ENCODE data around the gene SUSD1. TPM values are rescaled to one million over a fixed set of nuclear protein-coding genes. Genes with fewer than 3 reads are reported as not detected.

Gene SUSD1
- polyA plus RNA-seq, 1 donor (not counting 4 experiments of a cell fraction or from before 2014, with no cell fraction given), result 3.6 TPM

- Histone ChIP-seq H2AFZ (ENCODE audit: control insufficient read depth, low read length) (no peak overlapping the region), H3K36me3 (ENCODE audit: control insufficient read depth in 2 of 2, extremely low read depth in 1 of 2, insufficient read depth in 2 of 2, low read length in 2 of 2) (no peaks in the 10 kb centered on the region), H3K4me1 (ENCODE audit: control insufficient read depth, extremely low read depth, insufficient read depth, low read length) (no peaks in the 10 kb centered on the region), H3K27me3 (ENCODE audit: control insufficient read depth, extremely low read depth, insufficient read depth, low read length) (no peaks in the 10 kb centered on the region), H3K9ac (ENCODE audit: control insufficient read depth, extremely low read depth, insufficient read depth, low read length) (no peak overlapping the region), H3K4me3 (ENCODE audit: control insufficient read depth in 2 of 3, extremely low read depth in 1 of 3, insufficient read depth in 2 of 3, low read depth in 1 of 3, low read length in 3 of 3) (no peak overlapping the region), H3K27ac (ENCODE audit: control insufficient read depth, insufficient read depth, low read length) (no peak overlapping the region), H3K9me3 (ENCODE audit: control insufficient read depth, low read depth, low read length) (no peaks in the 10 kb centered on the region), H3K4me2 (ENCODE audit: control insufficient read depth, extremely low read depth, insufficient read depth, low read depth, low read length) (no peak overlapping the region), H3K9me1 (ENCODE audit: control insufficient read depth, extremely low read depth, insufficient read depth, low read length) (no peaks in the 10 kb centered on the region), H4K20me1 (ENCODE audit: control insufficient read depth, extremely low read depth, insufficient read depth, low read length) (no peaks in the 10 kb centered on the region), H3K79me2 (ENCODE audit: control insufficient read depth, insufficient read depth, low read length) (no peaks in the 10 kb centered on the region)
- TF ChIP-seq EZH2 (IDR thresholded peaks at IDR 0.05; ENCODE audit: low read length) (no peak), CTCF (optimal IDR thresholded peaks at IDR 0.05 in 1 of 3, IDR thresholded peaks at IDR 0.05 in 1 of 3, conservative IDR thresholded peaks at IDR 0.05 in 1 of 3; ENCODE audit: extremely low read depth in 1 of 3, insufficient read depth in 2 of 3, low read length in 3 of 3) (no peak)
- no peak for FAIRE-seq
- DNase-seq (ENCODE audit: low read depth, low spot score), result no peak
- dilution Hi-C loops (cut with MboI; ENCODE audit: extremely low pct_ligation_motif_present, low sequenced_read_pairs), result loop anchor here (25.0 kb wide), 1 partner anchor 108 kb away; no protein-coding TSS in a partner anchor
Observed at GRCh38 chr9:112104401-112104800, 70.7 kb downstream of the SUSD1 start.

- Histone ChIP-seq H3K9me1 (ENCODE audit: control insufficient read depth, extremely low read depth, insufficient read depth, low read length) (no peaks in the 10 kb centered on the region), H3K27ac (ENCODE audit: control insufficient read depth, insufficient read depth, low read length) (no peak overlapping the region), H3K9ac (ENCODE audit: control insufficient read depth, extremely low read depth, insufficient read depth, low read length) (no peak overlapping the region), H3K79me2 (ENCODE audit: control insufficient read depth, insufficient read depth, low read length) (no peaks in the 10 kb centered on the region), H3K27me3 (ENCODE audit: control insufficient read depth, extremely low read depth, insufficient read depth, low read length) (no peaks in the 10 kb centered on the region), H3K4me2 (ENCODE audit: control insufficient read depth, extremely low read depth, insufficient read depth, low read depth, low read length) (no peak overlapping the region), H3K36me3 (ENCODE audit: control insufficient read depth in 2 of 2, extremely low read depth in 1 of 2, insufficient read depth in 2 of 2, low read length in 2 of 2) (no peaks in the 10 kb centered on the region), H4K20me1 (ENCODE audit: control insufficient read depth, extremely low read depth, insufficient read depth, low read length) (no peaks in the 10 kb centered on the region), H3K4me3 (ENCODE audit: control insufficient read depth in 2 of 3, extremely low read depth in 1 of 3, insufficient read depth in 2 of 3, low read depth in 1 of 3, low read length in 3 of 3) (no peak overlapping the region), H3K4me1 (ENCODE audit: control insufficient read depth, extremely low read depth, insufficient read depth, low read length) (no peaks in the 10 kb centered on the region), H2AFZ (ENCODE audit: control insufficient read depth, low read length) (no peak overlapping the region), H3K9me3 (ENCODE audit: control insufficient read depth, low read depth, low read length) (no peaks in the 10 kb centered on the region)
- dilution Hi-C loops (cut with MboI; ENCODE audit: extremely low pct_ligation_motif_present, low sequenced_read_pairs), result loop anchor here (25.0 kb wide), 1 partner anchor 109 kb away; no protein-coding TSS in a partner anchor
- DNase-seq (ENCODE audit: low read depth, low spot score) (no peak), FAIRE-seq (no peak)
- TF ChIP-seq CTCF (optimal IDR thresholded peaks at IDR 0.05 in 1 of 3, IDR thresholded peaks at IDR 0.05 in 1 of 3, conservative IDR thresholded peaks at IDR 0.05 in 1 of 3; ENCODE audit: extremely low read depth in 1 of 3, insufficient read depth in 2 of 3, low read length in 3 of 3) (no peak), EZH2 (IDR thresholded peaks at IDR 0.05; ENCODE audit: low read length) (no peak)
Observed at GRCh38 chr9:112103405-112103804, 71.7 kb downstream of the SUSD1 start.

Data from keratinocyte (primary cell).